H1 (cell line): ENCODE measurements around the gene COL26A1. TPM values are rescaled to one million over a fixed set of nuclear protein-coding genes. Genes with fewer than 3 reads are reported as not detected.

Experiments
- CTCF ChIA-PET: fragments of 300-600 bp; sonication (Branson Sonifier 250); formaldehyde crosslinking; loops from one replicate; lab custom pipeline; 2021; ENCODE audit not compliant: partially characterized antibody; lab: Charles Lee
- POLR2A ChIA-PET: fragments of 300-600 bp; sonication (Branson Sonifier 250); formaldehyde crosslinking; loops from one replicate; lab custom pipeline; 2021; ENCODE audit warnings: inconsistent platforms; ENCODE audit not compliant: partially characterized antibody; lab: Charles Lee
- DNase-seq, 2 experiments: peaks; one replicate each; pipeline versions ENCODE4 v3.0.0 to v3.0.0-alpha.2; 2010 to 2022; ENCODE audit warnings: low spot score in 2 of 2, low read depth in 1 of 2, mixed read lengths in 1 of 2
- FAIRE-seq: peaks from 2 replicates; lab custom pipeline; 2011; peaks lifted over from hg19 to GRCh38; lab: Jason Lieb, UNC
- H2AFZ ChIP-seq: 2 replicates; pipeline ENCODE4 v1.8.1; 2012; ENCODE audit warnings: low read length, inconsistent platforms
- H2AK5ac ChIP-seq: 2 replicates; pipeline ENCODE4 v1.6.1; 2013; ENCODE audit warnings: low read depth, low read length
- H2BK120ac ChIP-seq: replicated peaks from 2 replicates; pipeline ENCODE3; 2013; ENCODE audit warnings: low read depth, low read length, inconsistent platforms
- H2BK12ac ChIP-seq: 2 replicates; pipeline ENCODE4 v1.6.1; 2013; ENCODE audit warnings: low read depth, low read length
- H2BK15ac ChIP-seq: 2 replicates; pipeline ENCODE4 v1.6.1; 2013; ENCODE audit warnings: low read length
- H2BK20ac ChIP-seq: 2 replicates; pipeline ENCODE4 v1.6.1; 2013; ENCODE audit warnings: low read length
- H2BK5ac ChIP-seq: 2 replicates; pipeline ENCODE4 v1.6.1; 2013; ENCODE audit warnings: low read depth, low read length
- H3K14ac ChIP-seq: 2 replicates; pipeline ENCODE4 v1.6.1; 2013; ENCODE audit warnings: inconsistent platforms; ENCODE audit not compliant: insufficient read length
- H3K18ac ChIP-seq: 2 replicates; pipeline ENCODE4 v1.6.1; 2013; ENCODE audit warnings: low read length; ENCODE audit errors: extremely low read depth
- H3K23ac ChIP-seq: 2 replicates; pipeline ENCODE4 v1.6.1; 2013; ENCODE audit warnings: inconsistent platforms; ENCODE audit not compliant: insufficient read length
- H3K23me2 ChIP-seq: 2 replicates; pipeline ENCODE4 v1.6.1; 2013; ENCODE audit warnings: low read depth, low read length
- H3K27ac ChIP-seq: 2 replicates; pipeline ENCODE4 v1.6.1; 2011; ENCODE audit warnings: low read depth, low read length, inconsistent platforms
- H3K27me3 ChIP-seq, 4 experiments: replicated peaks in 1 of 4; 1 replicate in 1 of 4; 2 replicates in 3 of 4; pipeline versions ENCODE4 v1.6.1 to v1.8.1; 2011 to 2013; ENCODE audit warnings: low read length in 3 of 4, mild to moderate bottlenecking in 3 of 4, inconsistent platforms in 2 of 4, mixed read lengths in 2 of 4, moderate library complexity in 1 of 4; ENCODE audit not compliant: control insufficient read depth in 3 of 4, insufficient read depth in 3 of 4; ENCODE audit errors: extremely low read depth in 1 of 4
- H3K36me3 ChIP-seq, 4 experiments: 2 replicates each; pipeline versions ENCODE4 v1.6.1 to v1.8.1; 2011 to 2013; ENCODE audit warnings: mild to moderate bottlenecking in 4 of 4, low read length in 3 of 4, moderate library complexity in 2 of 4, control low read depth in 1 of 4, inconsistent platforms in 1 of 4; ENCODE audit not compliant: insufficient read depth in 4 of 4, control insufficient read depth in 2 of 4
- H3K4ac ChIP-seq: replicated peaks from 2 replicates; pipeline ENCODE3; 2013; ENCODE audit warnings: low read length, low read depth, mixed read lengths, inconsistent platforms; ENCODE audit not compliant: insufficient read length
- H3K4me1 ChIP-seq, 4 experiments: replicated peaks in 1 of 4; 1 replicate in 1 of 4; 2 replicates in 3 of 4; pipeline versions ENCODE4 v1.6.1 to v1.8.1; 2011 to 2013; ENCODE audit warnings: low read length in 3 of 4, inconsistent platforms in 2 of 4, mixed read lengths in 1 of 4; ENCODE audit not compliant: insufficient read depth in 4 of 4, control insufficient read depth in 3 of 4
- H3K4me2 ChIP-seq, 2 experiments: 2 replicates each; pipeline versions ENCODE4 v1.6.1 to v1.8.1; 2011 to 2013; ENCODE audit warnings: low read depth in 2 of 2, low read length in 2 of 2, control low read depth in 1 of 2, inconsistent platforms in 1 of 2, mild to moderate bottlenecking in 1 of 2; ENCODE audit not compliant: insufficient read depth in 1 of 2
- H3K4me3 ChIP-seq, 4 experiments: fragments of 200-600, 300-600 bp in 1 of 4; sonication (generic), shearing (Covaris generic), sonication (Bioruptor Twin) in 1 of 4; 2 replicates each; pipeline versions ENCODE4 v1.5.1 to v1.8.1; 2011 to 2016; ENCODE audit warnings: low read length in 4 of 4, low read depth in 3 of 4, control low read depth in 2 of 4, inconsistent platforms in 2 of 4, mild to moderate bottlenecking in 2 of 4, mixed read lengths in 1 of 4, moderate library complexity in 1 of 4; ENCODE audit not compliant: insufficient read depth in 2 of 4; ENCODE audit errors: extremely low read depth in 1 of 4
- H3K56ac ChIP-seq: replicated peaks from 2 replicates; pipeline ENCODE3; 2013; ENCODE audit warnings: low read depth, mild to moderate bottlenecking, mixed read lengths, low read length, inconsistent platforms; ENCODE audit not compliant: insufficient read length
- H3K79me1 ChIP-seq: 2 replicates; pipeline ENCODE4 v1.6.1; 2013; ENCODE audit warnings: low read depth, low read length, control low read depth
- H3K79me2 ChIP-seq, 2 experiments: 2 replicates each; pipeline versions ENCODE4 v1.6.1 to v1.8.1; 2012 to 2013; ENCODE audit warnings: low read length in 2 of 2, mild to moderate bottlenecking in 2 of 2, inconsistent platforms in 1 of 2; ENCODE audit not compliant: insufficient read depth in 2 of 2, control insufficient read depth in 1 of 2
- H3K9ac ChIP-seq, 4 experiments: replicated peaks in 1 of 4; 1 replicate in 1 of 4; 2 replicates in 3 of 4; pipeline versions ENCODE4 v1.6.1 to v1.8.1; 2011 to 2013; ENCODE audit warnings: low read depth in 3 of 4, low read length in 3 of 4, control low read depth in 2 of 4, mild to moderate bottlenecking in 2 of 4, moderate library complexity in 2 of 4, inconsistent platforms in 1 of 4; ENCODE audit errors: extremely low read depth in 1 of 4
- H3K9me3 ChIP-seq, 2 experiments: 2 replicates each; pipeline versions ENCODE4 v1.6.1 to v1.8.1; 2012 to 2013; ENCODE audit warnings: mild to moderate bottlenecking in 2 of 2, moderate library complexity in 2 of 2, control low read depth in 1 of 2, inconsistent platforms in 1 of 2, low read depth in 1 of 2, low read length in 1 of 2, mixed read lengths in 1 of 2; ENCODE audit not compliant: insufficient read depth in 2 of 2
- H4K20me1 ChIP-seq, 2 experiments: replicated peaks in 1 of 2; 2 replicates each; pipeline versions ENCODE3 to v1.8.1; 2011 to 2013; ENCODE audit warnings: inconsistent platforms in 2 of 2, low read length in 2 of 2, mild to moderate bottlenecking in 1 of 2; ENCODE audit not compliant: insufficient read depth in 2 of 2, control insufficient read depth in 1 of 2
- H4K5ac ChIP-seq: 2 replicates; pipeline ENCODE4 v1.6.1; 2013; ENCODE audit warnings: low read length, low read depth, mixed read lengths, inconsistent platforms; ENCODE audit not compliant: insufficient read length
- H4K8ac ChIP-seq: 2 replicates; pipeline ENCODE4 v1.8.0; 2013; ENCODE audit warnings: mild to moderate bottlenecking, moderate library complexity, low read length, inconsistent platforms; ENCODE audit not compliant: insufficient read depth; ENCODE audit errors: extremely low read depth
- H4K91ac ChIP-seq: replicated peaks from 2 replicates; pipeline ENCODE3; 2013; ENCODE audit warnings: low read length, mixed read lengths, inconsistent platforms; ENCODE audit not compliant: insufficient read length
- BACH1 ChIP-seq: IDR thresholded peaks from 2 replicates; pipeline ENCODE4 v1.6.1; 2012; ENCODE audit warnings: low read length, improper control_type of control experiment
- BRCA1 ChIP-seq: IDR thresholded peaks from 2 replicates; pipeline ENCODE4 v1.6.1; 2012; ENCODE audit warnings: low read depth, low read length, improper control_type of control experiment
- CEBPB ChIP-seq: IDR thresholded peaks from 2 replicates; pipeline ENCODE4 v1.6.1; 2012; ENCODE audit warnings: low read depth, low read length
- GABPA ChIP-seq: IDR thresholded peaks from 2 replicates; pipeline ENCODE4 v1.6.1; 2011; ENCODE audit warnings: mild to moderate bottlenecking, low read length, moderate library complexity, borderline replicate concordance; ENCODE audit not compliant: insufficient read depth
- HDAC2 ChIP-seq, 2 experiments: fragments of 300-600 bp in 1 of 2; sonication (generic) in 1 of 2; IDR thresholded peaks; 2 replicates each; pipeline ENCODE4 v1.6.1; 2011 to 2012; ENCODE audit warnings: low read depth in 2 of 2, low read length in 2 of 2, mild to moderate bottlenecking in 2 of 2, moderate library complexity in 2 of 2, borderline replicate concordance in 1 of 2, inconsistent platforms in 1 of 2
- JUN ChIP-seq: IDR thresholded peaks from 2 replicates; pipeline ENCODE4 v1.6.1; 2011; ENCODE audit warnings: low read depth, mild to moderate bottlenecking, improper control_type of control experiment, low read length
- KDM4A ChIP-seq: IDR thresholded peaks from one replicate; pipeline ENCODE4 v1.7.1; 2012; ENCODE audit warnings: low read depth, mild to moderate bottlenecking, moderate library complexity, low read length, inconsistent platforms; ENCODE audit not compliant: severe bottlenecking
- NANOG ChIP-seq: IDR thresholded peaks from 2 replicates; pipeline ENCODE4 v1.6.1; 2011; ENCODE audit warnings: low read length, low read depth, mild to moderate bottlenecking, inconsistent platforms; ENCODE audit not compliant: insufficient read depth, poor library complexity, severe bottlenecking
- POLR2A ChIP-seq, 2 experiments: IDR thresholded peaks; 1 replicate in 1 of 2; 2 replicates in 1 of 2; pipeline ENCODE4 v1.6.1; 2011; ENCODE audit warnings: low read depth in 2 of 2, low read length in 2 of 2, mild to moderate bottlenecking in 2 of 2; ENCODE audit errors: control extremely low read depth in 1 of 2
- POLR2AphosphoS5 ChIP-seq: IDR thresholded peaks from 2 replicates; pipeline ENCODE4 v1.6.1; 2011; ENCODE audit warnings: low read depth, low read length
- RBBP5 ChIP-seq: IDR thresholded peaks from 2 replicates; pipeline ENCODE4 v1.7.1; 2012; ENCODE audit warnings: low read depth, mild to moderate bottlenecking, inconsistent platforms, low read length, moderate library complexity, borderline replicate concordance
- SP2 ChIP-seq: IDR thresholded peaks from 2 replicates; pipeline ENCODE4 v1.6.1; 2012; ENCODE audit warnings: mild to moderate bottlenecking, low read length, inconsistent platforms
- TBP ChIP-seq: IDR thresholded peaks from 2 replicates; pipeline ENCODE4 v1.6.1; 2011; ENCODE audit warnings: low read depth, low read length, improper control_type of control experiment
- TCF12 ChIP-seq: IDR thresholded peaks from 2 replicates; pipeline ENCODE4 v1.6.1; 2011; ENCODE audit warnings: low read depth, mild to moderate bottlenecking, low read length
- TEAD4 ChIP-seq: IDR thresholded peaks from 2 replicates; pipeline ENCODE4 v1.6.1; 2012; ENCODE audit warnings: low read depth, low read length, inconsistent platforms, mixed read lengths
- ZNF274 ChIP-seq: IDR thresholded peaks from 2 replicates; pipeline ENCODE4 v1.7.0; 2012; ENCODE audit warnings: low read length, borderline replicate concordance; ENCODE audit errors: extremely low read depth
- WGBS, 2 experiments: shearing (Covaris generic) in 1 of 2; methylation state at CpG; one replicate each; pipeline versions ENCODE4 v1.1.6 to v1.1.7; 2013 to 2015; ENCODE audit warnings: low lambda C conversion rate in 2 of 2, mixed read lengths in 2 of 2, inconsistent platforms in 1 of 2, low coverage in 1 of 2, missing lambda C conversion rate in 1 of 2; ENCODE audit not compliant: insufficient replicate concordance in 2 of 2, insufficient coverage in 1 of 2, insufficient read length in 1 of 2; ENCODE audit errors: extremely low coverage in 1 of 2, missing lambda C conversion rate in 1 of 2; 5-methylcytosine and 5-hydroxymethylcytosine counted together
- polyA plus RNA-seq, 7 experiments: library from polyadenylated mRNA; depleted of rRNA in 3 of 7; stranded (reverse) in 5 of 7; unstranded in 2 of 7; fragments of >200 nt in 5 of 7; fragments of 200-250 nt in 2 of 7; gene quantifications; 1 replicate in 5 of 7; 2 replicates in 1 of 7; 4 replicates in 1 of 7; pipeline versions ENCODE4 v1.2.1 to v1.2.3, GENCODE V29; 2011 to 2013; ENCODE audit warnings: missing spikeins in 2 of 7, mixed read lengths in 2 of 7
- total RNA-seq: library from RNA; stranded (reverse); fragmentation: NEBNext Ultra II Directional; extraction: Animal tissue kit (Norgen Biotek cat#: 25700); gene quantifications from 2 replicates; pipeline ENCODE4 v1.2.1, GENCODE V29; 2021

The COL26A1 gene
- total and polyA plus RNA-seq, 2 of the 8 experiments (the other 6 are each of a cell fraction or from before 2014, with no cell fraction given), result 51.1 to 68.8 TPM

DNA sequence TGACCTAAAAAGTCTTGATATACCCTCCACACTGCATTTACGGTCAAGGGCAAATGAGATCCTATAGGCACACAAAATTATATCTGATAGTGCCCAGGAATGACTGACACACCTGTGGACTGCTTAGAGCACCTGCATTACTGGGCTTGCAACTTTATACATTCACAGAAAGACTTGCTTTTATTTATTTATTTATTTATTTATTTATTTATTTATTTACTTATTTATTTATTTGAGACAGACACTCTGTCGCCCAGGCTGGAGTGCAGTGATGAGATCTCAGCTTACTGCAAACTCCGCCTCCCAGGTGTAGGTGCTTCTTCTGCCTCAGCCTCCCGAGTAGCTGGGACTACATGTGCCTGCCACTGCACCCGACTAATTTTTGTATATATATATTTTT, 34.5 kb upstream of the COL26A1 start:
- Histone ChIP-seq H2BK5ac (no peak overlapping the region), H3K14ac (no peak overlapping the region), H3K9ac (no peak overlapping the region), H2BK120ac (no peak overlapping the region), H3K79me2 (no peaks in the 10 kb centered on the region), H2BK15ac (no peak overlapping the region), H3K18ac (no peak overlapping the region), H3K36me3 (no peaks in the 10 kb centered on the region), H3K4ac (no peak overlapping the region), H3K23me2 (no peaks in the 10 kb centered on the region), H4K91ac (no peak overlapping the region), H3K27me3 (no peaks in the 10 kb centered on the region), H4K8ac (no peak overlapping the region), H2AFZ (no peak overlapping the region), H2AK5ac (no peak overlapping the region), H3K79me1 (no peaks in the 10 kb centered on the region), H4K5ac (no peak overlapping the region), H3K4me3 (no peak overlapping the region), H3K9me3 (no peaks in the 10 kb centered on the region), H2BK20ac (no peak overlapping the region), H3K23ac (no peak overlapping the region), H3K4me2 (no peak overlapping the region), H3K56ac (no peak overlapping the region), H4K20me1 (no peaks in the 10 kb centered on the region), H3K4me1 (no peaks in the 10 kb centered on the region), H2BK12ac (no peak overlapping the region), H3K27ac (no peak overlapping the region)
- ChIA-PET POLR2A (interaction anchor here (1.5 to 1.6 kb wide), 2 partner anchors 14 to 16 kb away, joined by 3 to 4 read pairs; no protein-coding TSS in a partner anchor), CTCF (interaction anchor here (1.1 to 1.9 kb wide), 5 partner anchors 13 to 215 kb away, joined by 3 to 6 read pairs (median 3); no protein-coding TSS in a partner anchor)
- FAIRE-seq (no peak), DNase-seq (no peak)
- WGBS, 2 experiments, result 90% methylated on average over 5 of the region's 5 CpGs; no CpG with 5 or more reads in 1 of the 2 experiments
- TF ChIP-seq BRCA1 (no peak), TCF12 (no peak), ZNF274 (no peak), BACH1 (no peak), TBP (no peak), RBBP5 (no peak), JUN (no peak), CEBPB (no peak), SP2 (no peak), POLR2AphosphoS5 (no peak), GABPA (no peak), POLR2A (IDR thresholded peaks at IDR 0.05; ENCODE audit: control extremely low read depth in 1 of 2, low read depth in 2 of 2, low read length in 2 of 2) (no peak), TEAD4 (no peak), KDM4A (no peak), HDAC2 (IDR thresholded peaks at IDR 0.05; ENCODE audit: borderline replicate concordance in 1 of 2, low read depth in 2 of 2, low read length in 2 of 2) (no peak), NANOG (no peak)
